Measurements from ENCODE around the gene ADAMTS15.

- TF ChIP-seq CTCF (IDR thresholded peaks at IDR 0.05): no peak
- TF ChIP-seq POLR2AphosphoS5 (IDR thresholded peaks at IDR 0.05): no peak
Measured at GRCh38 chr11:130437848-130438247, 10.6 kb upstream of the ADAMTS15 start.
